ENCODE results near the gene KPNA2.
"Not testable (repeated sequence)": the region's sequence is repeated elsewhere in the genome, so short reads cannot be mapped to it uniquely, and the experiment has no call there.

The KPNA2 gene

DNA sequence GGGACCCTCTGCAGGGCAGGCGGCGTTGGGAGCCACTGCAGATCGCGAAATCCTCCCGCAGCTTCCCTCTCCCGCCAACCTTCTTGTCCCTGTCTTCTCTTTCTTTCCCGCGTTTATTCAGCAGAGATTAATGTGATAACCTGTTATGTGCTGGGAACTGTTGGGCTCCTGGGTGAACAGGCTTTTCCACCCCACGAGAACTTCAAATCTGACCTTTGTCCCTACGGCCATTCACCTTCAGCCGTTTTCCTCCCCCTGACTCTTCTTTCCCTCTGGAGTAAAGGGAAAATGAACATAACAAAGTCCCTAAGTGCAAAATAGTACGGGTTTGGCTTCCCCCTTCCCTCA lies 15.2 kb upstream of the KPNA2 start:
- no peak for DNase-seq (ENCODE audit: low read depth)

DNA sequence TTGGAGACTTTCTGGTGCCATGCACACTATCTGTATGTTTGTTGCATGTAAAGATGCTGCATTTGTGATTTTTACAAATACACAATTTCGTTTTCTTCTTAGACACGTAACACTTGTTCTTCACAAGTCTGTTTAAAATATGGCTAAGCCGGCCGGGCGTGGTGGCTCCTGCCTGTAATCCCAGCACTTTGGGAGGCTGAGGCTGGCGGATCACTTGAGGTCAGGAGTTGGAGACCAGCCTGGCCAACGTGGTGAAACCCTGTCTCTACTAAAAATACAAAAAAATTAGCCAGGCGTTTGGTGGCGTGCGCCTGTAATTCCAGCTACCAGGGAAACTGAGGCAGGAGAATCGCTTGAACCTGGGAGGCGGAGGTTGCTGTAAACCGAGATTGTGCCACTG lies 14.7 kb upstream of the KPNA2 start:
- DNase-seq (ENCODE audit: low read depth) = not testable (repeated sequence)

DNA sequence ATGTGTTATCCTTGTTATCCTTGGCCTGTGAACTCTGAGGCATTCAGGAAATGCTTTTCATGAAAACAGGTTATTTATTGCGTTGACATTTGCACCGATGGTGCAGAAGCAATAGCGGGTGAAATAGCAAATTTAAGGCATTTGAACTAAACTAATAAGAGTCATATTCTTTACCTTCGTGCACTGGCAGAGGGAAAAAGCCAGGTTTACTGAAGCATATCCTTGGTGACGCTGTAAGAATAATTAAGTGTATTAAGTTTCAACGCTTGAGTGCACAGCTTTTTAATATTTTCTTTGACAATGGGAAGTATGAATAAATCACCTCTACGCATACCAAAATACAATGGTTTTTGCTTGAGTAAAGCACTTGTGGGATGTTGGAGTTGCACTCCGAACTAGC lies 13.6 kb upstream of the KPNA2 start:
- DNase-seq (ENCODE audit: low read depth) = no peak

DNA sequence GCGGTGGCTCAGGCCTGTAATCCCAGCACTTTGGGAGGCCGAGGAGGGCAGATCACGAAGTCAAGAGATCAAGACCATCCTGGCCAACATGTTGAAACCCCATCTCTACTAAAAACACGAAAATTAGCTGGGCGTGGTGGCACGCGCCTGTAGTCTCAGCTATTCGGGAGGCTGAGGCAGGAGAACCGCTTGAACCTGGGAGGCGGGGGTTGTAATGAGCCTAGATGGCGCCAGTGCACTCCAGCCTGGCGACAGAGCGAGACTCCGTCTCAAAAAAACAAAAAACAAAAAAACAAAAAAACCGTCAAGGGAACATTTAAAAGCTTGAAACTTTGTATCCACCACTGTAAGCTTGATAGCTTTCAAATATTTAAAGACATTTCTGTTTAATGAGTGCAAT lies 13.0 kb upstream of the KPNA2 start:
- DNase-seq (ENCODE audit: low read depth) = not testable (repeated sequence)

GRCh38 chr17:68029512-68030215 lies 5.9 kb upstream of the KPNA2 start:
- DNase-seq (ENCODE audit: low read depth) = no peak

GRCh38 chr17:68033636-68034451 lies 1.7 kb upstream of the KPNA2 start:
- DNase-seq (ENCODE audit: low read depth) = no peak

DNA sequence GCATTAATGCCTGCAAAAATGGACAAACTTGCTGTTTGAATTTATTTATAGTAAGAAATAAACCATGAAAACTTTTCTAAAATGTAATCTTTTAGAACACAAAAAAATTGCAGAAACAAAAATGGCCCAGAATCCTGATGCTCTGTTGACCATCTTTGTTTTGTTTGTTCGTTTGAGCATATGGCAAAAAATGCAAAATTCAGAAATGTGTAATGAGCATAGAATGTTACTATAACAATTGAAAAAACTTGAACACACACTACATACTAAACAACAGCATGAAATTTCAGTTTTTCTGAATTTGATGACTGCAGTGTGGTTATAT lies 1.1 kb upstream of the KPNA2 start:
- DNase-seq (ENCODE audit: low read depth) = no peak

DNA sequence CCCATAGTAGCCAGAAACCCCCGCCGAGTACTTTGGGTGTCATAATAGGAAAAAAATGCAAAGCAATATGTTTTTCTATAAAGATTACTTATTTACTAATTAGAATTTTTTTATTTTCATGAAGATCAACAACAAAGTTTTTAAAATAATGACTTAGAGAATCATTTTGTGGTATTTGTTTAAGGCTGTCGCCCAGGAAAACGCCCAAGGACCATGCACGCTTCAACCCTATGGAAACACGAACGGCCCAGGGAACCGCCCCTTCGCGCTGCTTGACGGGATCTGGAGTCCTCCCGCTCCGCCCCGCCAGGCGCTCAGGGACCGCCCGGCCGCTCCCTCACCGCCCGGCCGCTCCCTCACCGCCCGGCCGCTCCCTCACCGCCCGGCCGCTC lies 408 bp upstream of the KPNA2 start:
- DNase-seq (ENCODE audit: low read depth) = peak; percentile 86

GRCh38 chr17:68036304-68037147 lies 991 bp downstream of the KPNA2 start:
- DNase-seq (ENCODE audit: low read depth) = no peak

GRCh38 chr17:68047153-68047846 lies 11.8 kb downstream of the KPNA2 start:
- DNase-seq (ENCODE audit: low read depth) = no peak

- not testable (repeated sequence) for DNase-seq (ENCODE audit: low read depth)
Observed at GRCh38 chr17:68047890-68048542, 12.5 kb downstream of the KPNA2 start.

GRCh38 chr17:68048996-68049395 lies 13.5 kb downstream of the KPNA2 start:
- no peak for DNase-seq (ENCODE audit: low read depth)

- DNase-seq (ENCODE audit: low read depth) = not testable (repeated sequence)
Observed at GRCh38 chr17:68049812-68050437, 14.4 kb downstream of the KPNA2 start.

- DNase-seq (ENCODE audit: low read depth) = not testable (repeated sequence)
Observed at GRCh38 chr17:68051321-68052312, 16.1 kb downstream of the KPNA2 start.

GRCh38 chr17:68052810-68053209 lies 17.3 kb downstream of the KPNA2 start:
- DNase-seq (ENCODE audit: low read depth) = no peak

GRCh38 chr17:68053231-68054013 lies 17.9 kb downstream of the KPNA2 start:
- no peak for DNase-seq (ENCODE audit: low read depth)

- DNase-seq (ENCODE audit: low read depth) = no peak
Observed at GRCh38 chr17:68054296-68054900, 18.9 kb downstream of the KPNA2 start.

- DNase-seq (ENCODE audit: low read depth) = peak; percentile 27
Observed at GRCh38 chr17:68057531-68057952, 22.0 kb downstream of the KPNA2 start.

DNA sequence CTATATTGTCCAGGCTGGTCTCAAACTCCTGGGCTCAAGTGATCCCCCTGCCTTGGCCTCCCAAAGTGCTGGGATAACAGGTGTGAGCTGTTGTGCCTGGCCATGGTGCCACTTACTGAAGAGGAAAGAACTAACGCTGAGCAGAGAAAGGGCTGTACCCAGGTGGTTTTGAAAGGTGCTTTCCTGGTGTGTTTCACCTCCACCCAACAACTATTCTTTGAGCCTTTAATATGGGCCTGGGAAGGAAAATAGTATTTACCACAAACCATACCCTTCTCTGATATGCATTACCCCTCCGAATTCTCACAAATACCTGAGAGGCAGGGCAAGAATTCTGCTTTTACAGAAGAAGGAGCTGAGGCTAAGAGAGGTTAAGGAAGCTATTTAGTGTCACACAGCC lies 24.8 kb downstream of the KPNA2 start:
- DNase-seq (ENCODE audit: low read depth) = no peak

Data from stimulated activated CD4-positive, alpha-beta T cell treated with anti-CD3 and anti-CD28 coated beads, Interleukin-2, amount 100 ng/mL, for 4 hours (primary cell).